NCI-H1436 (cell line): ENCODE results near the gene TTC28.

Experiments used
- DNase-seq: peaks from one replicate; lab custom pipeline; 2025; lab: John Stamatoyannopoulos, UW

TTC28 gene

DNA sequence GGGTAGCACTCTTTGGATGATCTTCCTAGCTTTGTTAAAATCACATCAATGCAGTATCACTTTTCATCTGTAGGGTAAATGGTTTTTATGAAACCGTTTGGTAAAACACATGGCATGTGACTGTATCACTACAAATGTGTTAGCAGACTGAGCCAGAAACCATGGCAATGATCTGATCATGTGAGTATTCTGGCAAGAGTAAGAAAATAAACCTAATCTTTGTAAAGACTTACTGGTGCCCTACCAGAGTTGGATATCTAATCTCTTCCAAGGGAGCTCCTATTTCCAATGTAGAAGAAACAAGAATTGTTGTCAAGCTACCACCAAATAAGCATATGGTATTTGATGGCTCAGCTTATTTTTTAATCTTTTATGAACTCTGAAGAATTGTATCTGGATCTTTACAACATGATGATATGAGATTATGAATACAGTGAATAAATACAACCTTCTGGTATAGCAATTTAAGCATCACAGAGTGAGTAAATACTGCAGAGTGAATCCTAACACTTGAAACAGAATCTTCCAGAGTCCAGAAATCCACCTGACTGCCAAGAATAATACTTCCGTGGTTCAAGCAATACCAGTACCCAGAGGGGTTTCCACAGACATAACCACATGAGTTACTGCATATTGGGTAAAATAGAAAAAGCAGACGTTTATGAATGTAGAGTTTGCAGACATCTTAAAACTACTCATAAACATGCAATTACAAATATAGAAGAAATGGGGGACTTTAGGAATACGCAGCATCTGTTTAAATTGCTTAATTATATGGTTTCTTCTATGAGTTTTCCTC is 238.8 kb downstream of the TTC28 start:
- no peak for DNase-seq

DNA sequence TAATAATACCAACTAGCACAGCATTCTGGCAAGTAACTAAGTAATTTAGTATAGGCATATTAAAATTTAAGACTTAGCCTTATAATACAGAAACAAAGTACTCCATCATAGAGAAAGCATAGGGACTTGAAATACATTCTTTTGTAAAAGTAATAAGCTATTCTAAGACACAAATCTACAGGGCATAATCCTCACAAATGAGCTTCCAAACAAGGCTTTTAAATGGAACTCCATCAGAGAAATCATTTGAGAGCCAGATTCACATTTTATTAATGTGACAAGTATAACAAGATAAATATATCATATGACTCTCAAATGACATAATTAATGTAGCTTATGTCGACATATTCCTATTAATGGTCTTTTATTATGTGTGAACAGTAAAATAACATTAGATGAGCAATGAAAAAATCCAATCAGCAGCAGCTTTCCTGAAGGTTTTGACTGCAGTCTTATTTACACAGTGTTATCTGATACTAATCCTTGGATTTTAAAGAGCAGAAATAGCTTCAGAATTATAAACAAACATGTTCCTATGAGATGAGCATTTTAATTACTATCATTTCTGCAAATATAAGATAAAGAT is 241.4 kb downstream of the TTC28 start:
- DNase-seq: no peak

DNA sequence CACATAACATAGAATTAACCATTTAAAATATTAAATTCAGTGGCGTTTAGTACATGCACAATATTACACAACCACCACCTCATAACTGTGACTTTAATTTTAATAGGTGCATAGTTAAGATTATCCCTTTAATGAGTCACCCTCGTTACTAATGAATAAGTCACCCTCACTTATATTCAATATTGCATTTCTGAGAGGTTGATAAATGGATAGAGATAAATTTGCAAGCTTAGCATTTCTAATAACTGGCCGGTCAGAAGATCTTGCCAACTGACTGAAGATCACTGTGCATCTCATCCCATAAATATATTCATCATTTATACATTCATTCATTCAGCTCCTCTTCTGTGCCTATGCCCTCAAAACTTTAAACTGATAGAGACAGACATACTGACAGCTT is 243.7 kb downstream of the TTC28 start:
- no peak for DNase-seq

DNA sequence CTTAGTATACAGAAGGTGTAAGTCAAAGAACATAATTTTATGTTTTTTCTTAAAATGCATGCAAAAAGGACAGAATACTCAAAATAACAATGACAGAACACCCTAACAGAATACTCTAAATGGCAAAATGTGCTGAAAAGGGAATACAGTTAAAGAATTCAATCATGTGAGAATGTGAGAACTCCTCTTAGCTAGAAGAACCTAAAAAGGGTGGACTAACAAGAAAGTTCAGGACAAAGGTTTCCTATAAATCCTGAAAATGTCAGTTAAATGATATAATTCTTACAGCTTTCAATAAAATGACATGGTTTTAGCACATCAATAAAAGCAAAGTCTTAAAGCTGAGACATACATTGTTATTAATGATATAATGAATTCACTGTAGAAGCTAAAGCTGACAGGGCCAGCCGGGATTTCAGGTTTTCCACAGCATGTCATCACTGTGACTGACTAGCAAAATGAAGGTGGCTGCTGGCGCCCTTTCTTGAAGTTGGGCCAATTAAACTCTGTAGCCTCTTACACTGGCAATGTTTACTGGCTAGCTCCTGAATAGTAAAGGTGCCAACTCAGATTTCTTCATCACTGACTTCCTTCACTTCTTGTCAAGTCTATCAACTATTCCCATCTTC is 244.4 kb downstream of the TTC28 start:
- DNase-seq: no peak

DNA sequence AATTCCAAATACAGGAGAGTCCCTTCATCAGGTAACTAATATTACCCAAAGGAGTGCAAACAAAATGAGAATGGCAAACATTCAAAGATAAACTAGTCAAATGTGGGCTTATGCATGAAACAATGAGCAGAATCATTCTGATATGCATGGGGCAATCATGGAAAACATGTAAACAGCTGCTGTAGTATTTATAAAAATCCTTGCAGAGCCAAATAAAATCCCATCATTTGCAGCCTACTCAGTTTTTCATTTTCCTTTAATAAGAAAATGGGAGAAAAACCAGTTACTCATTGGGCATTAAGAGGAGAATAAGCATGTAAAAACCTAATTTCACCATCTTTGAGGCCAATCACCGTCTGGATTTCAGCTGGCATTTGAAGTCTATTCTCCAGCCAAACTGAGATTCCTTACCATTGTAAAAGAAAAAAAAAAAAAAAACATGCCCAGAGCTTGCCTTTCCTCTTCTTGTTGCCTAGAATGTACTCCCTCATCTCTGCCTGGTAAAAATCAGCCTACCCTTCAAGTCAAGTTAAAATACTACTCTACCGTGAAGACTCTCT is 249.1 kb downstream of the TTC28 start:
- DNase-seq: no peak

DNA sequence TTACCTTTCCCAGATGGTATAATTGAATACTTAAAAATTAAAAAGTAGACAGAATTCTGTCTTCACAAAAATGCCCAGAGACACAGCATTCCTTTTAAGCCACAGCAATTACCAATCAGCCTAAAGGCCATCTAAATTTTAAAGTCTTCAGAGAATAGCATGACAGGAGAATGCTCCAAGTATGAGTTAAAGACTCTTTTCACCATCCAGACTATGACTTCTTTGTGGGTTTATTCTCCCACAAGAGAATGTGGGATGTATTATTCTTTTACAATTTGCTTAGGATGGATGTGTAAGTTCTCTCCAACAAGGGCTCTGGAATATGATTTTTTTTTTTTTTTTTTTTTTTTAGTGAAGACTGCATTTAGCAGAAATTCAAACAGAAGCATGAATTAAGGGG is 249.9 kb downstream of the TTC28 start:
- DNase-seq: no peak

DNA sequence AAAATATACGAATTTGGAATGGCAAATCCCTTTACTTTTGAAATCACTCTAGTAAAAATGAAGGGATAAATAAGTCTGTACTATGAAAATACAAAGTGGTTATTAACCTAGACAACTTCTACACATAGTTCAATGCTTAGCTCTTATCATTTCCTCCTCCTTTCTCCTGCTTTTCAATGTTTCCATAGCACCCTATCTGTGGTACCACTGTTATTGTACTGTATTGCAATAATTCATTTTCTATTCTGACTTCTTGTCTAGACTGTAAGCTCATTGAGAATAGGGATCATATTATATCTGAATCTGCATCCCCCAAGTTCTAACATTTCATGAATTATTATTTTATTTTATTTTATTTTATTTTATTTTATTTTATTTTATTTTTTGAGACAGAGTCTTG is 251.4 kb downstream of the TTC28 start:
- DNase-seq: no peak

DNA sequence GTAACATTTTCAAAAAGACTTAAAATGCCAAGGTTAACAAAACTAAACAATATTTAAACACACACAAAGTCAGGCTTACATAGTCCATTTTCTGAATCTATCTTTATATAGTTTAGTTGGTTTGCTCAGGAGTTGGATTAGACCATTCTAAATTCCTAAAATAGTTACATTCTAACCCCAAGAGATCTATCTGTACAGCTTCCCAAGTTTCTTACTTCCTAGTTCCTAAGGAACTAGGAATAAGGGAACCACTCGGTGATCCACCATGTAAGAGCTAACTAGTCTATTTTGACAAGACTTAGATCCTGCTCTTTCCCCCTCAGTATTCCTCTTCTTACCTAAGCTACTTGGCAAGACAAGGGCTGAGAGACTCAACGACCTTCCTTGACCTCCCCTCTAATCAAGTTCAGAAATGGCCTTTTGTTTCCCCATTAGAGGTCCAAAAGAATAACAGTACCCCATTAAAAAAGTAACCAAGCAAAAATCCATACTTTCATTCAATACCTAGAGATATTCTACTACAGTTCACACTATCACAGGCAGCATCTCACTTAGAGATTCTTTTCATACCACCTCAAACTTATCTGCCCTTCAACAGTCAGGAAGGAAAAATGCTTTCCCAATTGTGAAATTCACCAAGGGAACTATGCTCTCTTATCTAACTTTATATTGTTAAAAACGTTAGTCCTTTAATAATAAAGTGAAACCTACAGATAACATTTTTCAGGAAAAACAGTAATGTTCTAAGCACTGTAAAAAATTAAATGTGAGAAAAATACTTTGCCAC is 253.1 kb downstream of the TTC28 start:
- no peak for DNase-seq

DNA sequence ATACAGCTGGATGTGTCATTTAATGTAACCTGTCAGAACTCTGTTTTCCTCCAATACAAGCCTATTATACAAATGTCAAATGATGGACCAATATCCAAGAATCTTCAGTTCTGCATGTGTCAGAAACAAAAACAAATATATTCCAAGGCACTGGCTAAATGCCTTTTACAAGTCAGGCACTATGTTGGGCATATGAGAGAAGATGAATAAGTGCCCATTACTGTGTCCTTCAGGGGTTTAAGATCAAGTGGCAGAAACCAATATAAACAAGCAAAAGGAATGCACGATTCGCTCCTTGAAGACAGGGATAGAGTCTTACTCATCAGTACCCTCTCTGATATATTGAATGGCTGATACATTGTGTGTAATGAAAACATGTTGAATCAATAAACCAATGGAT is 254.4 kb downstream of the TTC28 start:
- DNase-seq: no peak

DNA sequence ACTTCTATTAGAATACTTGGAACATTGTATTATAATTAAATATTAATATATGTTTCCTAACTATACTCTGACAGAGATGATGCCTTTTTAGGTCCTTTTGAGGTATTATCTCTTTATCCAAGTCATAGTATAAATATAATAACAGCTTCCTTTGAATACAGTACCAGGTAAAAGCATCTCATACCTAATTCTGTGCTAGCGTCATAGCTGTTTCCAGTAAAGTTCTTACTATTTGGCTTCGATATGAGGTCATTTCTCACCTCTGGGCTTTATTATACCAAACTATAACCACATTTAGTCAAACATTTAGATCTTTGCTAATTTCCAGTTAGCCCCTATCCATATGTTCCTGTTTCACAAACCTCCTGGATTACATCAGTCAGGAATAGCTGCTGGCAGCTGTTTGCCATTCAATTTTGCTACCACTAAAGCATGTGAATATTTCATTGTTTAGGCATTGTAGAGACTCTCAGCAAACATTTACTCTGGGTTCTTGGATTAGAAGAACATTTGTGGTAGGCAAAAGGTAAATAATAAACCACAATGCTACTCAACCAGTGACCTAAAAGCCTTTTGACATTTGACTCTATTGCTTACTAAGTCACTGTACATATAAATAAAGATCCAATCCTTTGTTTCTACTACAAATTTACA is 255.1 kb downstream of the TTC28 start:
- DNase-seq: peak; percentile 2

DNA sequence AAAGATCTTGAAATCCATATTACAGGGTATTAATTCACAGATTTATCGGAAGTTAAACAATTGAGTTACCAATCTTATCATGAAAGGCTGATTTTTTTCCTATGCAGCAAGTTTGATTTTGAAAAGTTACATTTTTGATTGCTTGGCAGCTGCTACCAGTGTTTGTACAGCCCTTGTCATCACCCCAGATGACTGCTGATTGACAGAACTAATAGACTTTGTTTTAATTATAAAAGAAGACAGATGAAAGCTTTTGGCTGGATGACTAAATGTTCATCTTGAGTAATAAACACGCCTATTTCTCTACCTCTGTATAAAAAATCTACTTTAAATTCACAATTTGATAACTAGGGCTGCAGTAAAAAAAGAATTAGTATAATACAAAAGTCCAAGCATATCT is 259.7 kb downstream of the TTC28 start:
- no peak for DNase-seq

DNA sequence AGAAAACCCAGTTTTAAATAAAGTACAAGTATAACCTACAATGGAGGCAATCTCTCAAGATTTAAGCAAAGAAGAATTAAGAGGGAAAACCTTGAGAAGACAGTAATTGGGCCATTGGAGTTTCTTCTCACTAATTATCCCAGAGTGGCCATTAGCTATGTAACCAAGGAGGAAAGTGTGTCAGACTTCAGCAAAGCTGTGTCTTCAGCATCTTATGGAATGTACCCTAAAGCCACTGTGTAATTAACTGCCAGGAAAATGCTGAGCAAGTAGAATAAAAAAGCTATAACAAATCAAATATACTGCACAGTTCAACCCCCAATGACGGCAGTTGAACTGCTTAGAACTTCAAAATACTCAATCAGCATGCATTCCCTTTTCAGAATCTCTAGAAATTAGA is 261.6 kb downstream of the TTC28 start:
- no peak for DNase-seq

DNA sequence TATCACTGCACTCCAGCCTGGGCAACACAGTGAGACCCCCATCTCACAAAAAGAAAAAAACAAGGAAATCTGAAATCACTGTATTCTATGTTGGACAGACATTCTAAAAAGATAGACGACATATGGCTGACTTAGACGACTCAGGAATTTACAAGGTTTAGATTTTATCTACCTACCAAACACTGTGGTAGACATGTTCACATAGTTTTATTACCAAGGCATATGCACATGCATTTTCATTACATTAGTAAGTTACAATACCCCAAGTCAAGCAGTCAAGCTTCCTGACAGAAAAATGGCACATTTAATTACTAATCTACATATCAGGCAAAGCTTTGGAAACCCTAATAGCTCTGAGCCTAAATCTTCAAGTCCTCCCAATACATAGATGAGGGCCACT is 262.2 kb downstream of the TTC28 start:
- DNase-seq: no peak

DNA sequence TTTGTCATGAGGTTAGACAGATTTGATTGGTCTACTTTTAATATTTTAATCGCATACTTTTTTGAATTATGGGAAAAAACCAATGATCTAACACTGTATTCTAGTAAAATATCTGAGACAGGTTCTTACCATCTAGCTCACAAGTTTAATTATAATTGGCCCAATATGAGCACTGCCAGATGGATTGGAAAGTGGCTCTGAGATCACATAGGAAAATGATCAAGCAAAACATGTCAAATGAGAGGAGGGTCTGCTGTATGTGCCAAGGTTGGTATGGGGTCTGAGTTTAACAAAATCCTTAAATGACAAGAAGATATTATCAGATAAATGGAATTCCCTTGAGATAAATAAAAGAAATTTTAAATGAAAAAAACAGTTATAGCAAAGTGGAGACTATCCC is 264.7 kb downstream of the TTC28 start:
- DNase-seq: no peak

DNA sequence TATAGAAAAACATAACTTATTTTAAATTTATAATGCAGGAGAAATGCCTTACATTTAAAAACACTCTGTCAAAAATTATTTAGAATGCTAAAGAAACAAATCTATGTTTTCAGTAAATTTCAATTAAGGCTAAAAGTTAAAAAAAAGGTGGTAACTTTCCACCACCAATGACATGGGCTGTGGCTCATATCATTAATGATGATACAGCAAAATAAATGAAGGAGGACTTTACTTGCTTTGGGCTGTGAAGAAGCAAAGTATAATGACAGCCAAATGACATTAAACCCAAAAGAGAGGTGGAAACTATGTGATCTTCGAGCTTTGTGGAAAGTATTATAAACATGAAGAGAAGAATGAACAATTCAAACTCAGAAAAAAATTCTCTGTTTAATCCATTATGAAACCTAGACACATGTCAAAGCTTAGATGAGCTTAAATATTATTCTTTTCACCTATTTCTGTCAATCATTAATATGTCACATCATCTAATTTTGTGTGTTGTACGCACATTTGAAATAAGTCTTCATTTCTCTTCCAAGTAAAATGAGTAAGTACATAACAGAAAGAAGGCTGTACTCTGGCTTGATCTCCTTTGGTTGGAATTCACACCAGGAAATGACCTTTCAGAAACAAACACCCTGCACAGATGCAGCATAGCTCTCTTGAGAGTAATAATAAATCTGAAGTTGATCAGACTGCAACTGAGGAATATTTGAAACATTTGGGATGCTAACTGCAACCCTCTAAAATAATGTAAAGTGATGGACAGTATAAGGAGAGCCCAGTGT is 265.8 kb downstream of the TTC28 start:
- no peak for DNase-seq

DNA sequence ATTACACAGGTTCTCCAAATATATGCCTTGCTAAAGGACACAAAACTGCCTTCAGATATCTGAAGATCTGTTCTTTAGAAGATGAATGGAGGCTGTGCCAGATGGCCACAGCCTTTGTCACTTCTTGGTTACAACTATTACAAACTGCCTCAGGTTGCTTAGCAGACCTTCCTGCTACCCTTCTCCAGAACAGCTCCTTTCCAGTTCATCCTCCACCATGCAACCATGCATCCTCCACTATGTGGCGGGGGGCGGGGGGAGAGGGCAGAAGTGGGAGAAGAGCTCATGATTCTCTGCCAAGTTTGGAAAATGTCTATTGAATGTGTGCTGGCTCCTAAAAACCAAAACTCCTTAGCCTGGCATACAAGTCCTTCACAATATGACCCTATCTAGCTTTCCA is 267.5 kb downstream of the TTC28 start:
- no peak for DNase-seq

DNA sequence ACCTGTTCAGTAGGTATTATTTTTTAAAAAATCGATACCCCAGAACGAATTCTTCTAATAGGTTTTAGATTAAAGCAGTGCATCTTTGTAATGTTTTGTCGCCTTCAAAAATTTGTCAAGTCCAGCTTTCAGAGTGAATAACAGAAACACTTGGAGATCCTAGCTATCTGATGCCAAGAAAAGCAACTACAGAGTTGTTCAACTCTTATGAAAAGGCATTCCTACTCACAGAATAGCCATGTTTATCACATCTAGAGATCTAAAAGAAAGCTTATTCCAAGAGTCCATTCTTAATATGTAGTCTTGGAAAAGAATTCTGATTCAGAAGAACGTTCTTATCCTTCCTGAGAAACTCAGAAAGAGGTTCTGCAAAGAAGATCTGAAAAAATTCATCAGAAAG is 268.5 kb downstream of the TTC28 start:
- DNase-seq: no peak

DNA sequence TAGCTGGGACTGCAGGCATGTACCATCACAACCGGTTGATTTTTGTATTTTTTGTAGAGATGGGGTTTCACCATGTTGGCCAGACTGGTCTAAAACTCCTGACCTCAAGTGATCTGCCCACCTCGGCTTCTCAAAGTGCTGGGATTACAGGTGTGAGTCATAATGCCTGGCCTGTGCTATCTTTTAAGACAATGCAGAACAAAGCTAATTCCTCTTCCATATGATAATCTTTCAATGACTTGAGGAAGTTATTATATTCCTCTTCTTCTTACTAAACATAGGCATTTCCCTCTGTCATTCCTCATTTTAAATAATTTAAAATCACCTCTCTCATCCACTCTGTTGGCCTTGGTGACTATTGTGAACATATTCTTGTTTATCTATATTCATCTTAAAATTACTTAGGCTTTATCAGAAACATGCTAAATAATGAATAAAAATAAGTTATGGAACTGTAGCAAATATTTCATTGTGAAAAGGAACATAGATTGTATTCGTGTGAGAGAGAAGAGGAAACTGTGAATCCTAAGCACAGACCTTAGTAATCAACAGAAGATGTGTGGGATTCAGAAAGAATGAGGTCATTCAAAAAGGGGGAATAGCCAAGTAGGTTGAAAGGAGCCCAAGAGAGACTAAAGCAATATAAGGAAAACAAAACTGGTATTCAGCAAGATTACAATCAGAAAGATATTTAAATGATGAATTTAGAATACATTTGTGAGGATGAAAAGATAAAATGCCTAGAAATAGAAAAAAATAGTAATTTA is 269.4 kb downstream of the TTC28 start:
- no peak for DNase-seq

DNA sequence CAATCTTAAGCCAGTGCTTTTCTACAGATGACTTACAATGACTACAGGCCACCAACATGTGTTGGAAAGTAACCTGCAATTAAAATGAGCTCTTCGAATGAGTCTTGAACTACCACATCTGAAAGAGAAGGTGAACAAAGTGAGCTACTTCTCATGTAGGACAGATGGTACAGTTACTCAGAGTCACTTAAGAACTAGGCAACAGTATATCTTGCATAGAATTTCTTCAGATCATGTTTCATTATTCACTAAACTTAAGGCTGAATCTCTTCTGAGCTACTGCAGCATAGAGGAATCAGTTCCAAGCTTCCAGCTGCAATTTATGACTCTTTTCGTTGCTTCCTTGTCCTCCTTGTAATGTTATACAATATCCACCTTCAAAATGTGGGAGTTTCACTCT is 270.9 kb downstream of the TTC28 start:
- DNase-seq: no peak

DNA sequence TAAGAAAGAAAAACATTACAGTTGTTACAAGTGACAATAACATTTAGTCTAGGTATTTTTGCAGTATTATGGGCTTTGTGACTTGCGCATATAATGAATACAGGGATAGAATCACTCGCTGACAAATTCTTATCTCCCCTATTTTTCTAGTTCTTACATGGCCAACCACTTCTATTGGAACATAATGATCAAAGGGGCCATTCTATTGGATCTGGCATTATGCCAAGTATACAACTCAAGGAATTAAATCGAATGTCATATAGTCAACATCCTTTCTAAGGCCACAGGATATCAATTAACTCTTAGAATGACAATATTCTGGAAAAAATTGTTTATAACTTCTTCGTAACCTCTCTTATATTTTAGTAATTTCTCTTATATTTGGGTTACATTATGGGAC is 272.0 kb downstream of the TTC28 start:
- no peak for DNase-seq
